HPDE6-E6E7 (cell line): ENCODE measurements around the gene CDC14A.
A peak's percentile ranks its signal among the peaks of the same experiment; 100 is the strongest.

Experiments
- DNase-seq: peaks from one replicate; pipeline ENCODE4 v3.0.0; 2011; ENCODE audit warnings: missing footprints; ENCODE audit errors: extremely low spot score

Gene CDC14A

GRCh38 chr1:100448366-100448765 lies 96.1 kb downstream of the CDC14A start:
- DNase-seq = no peak

- DNase-seq = no peak
Observed at GRCh38 chr1:100449477-100449876, 97.2 kb downstream of the CDC14A start.

DNA sequence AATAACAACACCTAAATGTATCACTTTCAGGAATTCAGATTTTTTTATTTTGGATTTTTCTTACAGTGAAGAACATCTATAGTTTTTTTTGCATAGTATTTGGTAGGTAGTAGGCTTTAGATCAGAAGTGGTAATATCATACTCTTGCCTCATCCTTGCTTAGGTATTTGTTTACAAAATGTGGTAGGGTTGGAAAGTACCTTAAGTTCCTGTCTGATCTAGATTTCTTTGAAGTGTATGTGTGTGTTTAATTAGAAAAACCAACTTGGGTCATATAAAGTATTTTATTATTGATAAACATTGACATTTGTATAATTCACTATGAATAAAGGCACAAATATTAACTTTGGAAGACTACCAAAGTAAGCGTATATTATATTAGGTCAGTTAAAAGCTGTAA lies 100.3 kb downstream of the CDC14A start:
- DNase-seq = no peak

DNA sequence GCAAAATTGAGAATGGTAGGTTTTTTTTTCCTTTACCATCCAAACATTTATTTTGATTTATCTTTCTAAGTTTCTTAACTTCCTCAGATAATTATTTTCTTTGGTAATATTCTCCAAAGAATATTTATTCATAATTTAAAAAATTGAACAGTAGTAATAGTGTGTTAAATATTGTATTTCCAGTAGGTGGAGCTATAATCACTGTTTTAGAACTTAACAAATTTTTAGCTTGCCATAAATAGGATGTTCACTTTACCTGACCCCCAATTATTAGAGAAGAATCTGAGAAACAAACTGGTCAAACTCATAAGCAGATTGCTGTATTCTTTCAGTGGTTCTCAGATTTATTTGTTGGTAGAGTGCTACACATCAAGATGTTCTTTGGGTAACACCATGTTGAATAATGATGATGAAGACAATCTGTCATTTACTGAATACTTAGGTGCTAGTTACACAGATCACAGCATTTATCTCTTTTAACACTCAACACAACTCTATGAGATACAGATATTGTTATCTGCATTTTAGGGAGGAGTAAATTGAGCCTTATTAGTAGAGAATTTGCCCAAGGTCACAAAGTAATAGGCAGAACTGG lies 103.3 kb downstream of the CDC14A start:
- DNase-seq = no peak

- no peak for DNase-seq
Observed at GRCh38 chr1:100456880-100457279, 104.6 kb downstream of the CDC14A start.

GRCh38 chr1:100457683-100458082 lies 105.4 kb downstream of the CDC14A start:
- DNase-seq = no peak

DNA sequence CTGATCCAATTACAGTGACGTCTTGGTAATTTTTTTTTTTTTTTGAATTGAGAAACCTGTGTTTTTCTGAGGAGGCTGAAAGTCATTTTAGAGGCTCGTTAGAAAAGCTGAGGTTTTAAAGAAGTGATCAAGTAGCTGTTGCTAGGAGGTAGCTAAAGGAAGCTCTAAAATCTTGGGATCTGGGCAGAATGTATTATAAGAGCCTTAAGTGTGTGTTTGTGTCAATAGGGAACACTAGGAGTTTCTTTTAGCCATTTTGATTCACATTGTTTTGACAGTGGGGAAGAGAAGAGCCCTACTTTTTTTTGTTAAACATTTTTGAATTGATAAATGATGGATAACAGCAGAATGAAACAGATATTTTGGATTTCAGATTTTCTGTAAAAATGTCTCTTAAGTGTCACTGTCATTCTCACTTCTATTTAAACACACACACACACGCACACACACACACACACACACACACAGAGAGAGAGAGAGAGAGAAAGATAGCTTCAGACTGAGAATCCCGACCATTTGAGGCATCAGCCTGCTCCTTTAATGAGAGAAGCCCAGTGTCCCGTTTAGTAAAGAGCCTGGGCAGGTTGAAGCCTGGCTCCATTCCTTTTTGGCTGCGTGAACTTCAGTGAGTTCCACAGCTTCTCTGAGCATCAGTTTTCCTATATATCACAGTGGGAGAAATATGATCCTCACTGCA lies 106.5 kb downstream of the CDC14A start:
- no peak for DNase-seq

DNA sequence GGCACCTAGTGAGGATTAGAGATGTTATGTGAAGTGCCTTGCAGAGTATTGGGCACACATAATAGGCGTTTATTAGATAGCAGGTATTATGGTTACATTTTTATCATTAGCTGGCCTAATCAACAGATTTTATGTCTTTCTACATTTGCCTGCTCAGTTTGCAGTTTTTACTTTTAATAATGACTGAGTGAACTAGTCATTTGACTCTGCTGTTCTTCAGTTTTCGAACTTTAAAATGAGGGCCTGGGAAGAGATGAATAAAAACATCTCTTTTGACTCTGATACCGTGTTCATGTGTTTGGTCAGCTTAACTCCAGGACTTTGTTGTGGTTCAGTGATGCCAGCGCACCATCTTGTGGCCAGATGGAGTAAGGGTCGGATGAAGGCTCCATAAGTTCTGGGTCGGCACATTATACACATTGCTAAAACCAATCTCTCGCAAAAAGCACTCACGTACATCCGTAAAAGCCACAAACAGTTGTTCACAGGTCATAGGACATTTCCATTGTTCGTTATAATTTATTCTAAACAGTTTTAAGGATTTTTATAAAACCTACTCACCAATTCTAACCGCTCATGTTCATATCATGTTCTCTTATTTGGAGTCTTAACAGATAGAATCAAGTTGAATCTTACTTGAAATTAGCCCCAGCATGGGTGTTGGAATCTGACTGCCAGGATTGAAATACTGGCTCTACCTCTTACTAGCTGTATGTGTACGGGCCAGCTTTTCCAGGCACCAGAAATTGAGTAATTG lies 107.2 kb downstream of the CDC14A start:
- DNase-seq = peak; percentile 43

GRCh38 chr1:100461222-100461621 lies 108.9 kb downstream of the CDC14A start:
- no peak for DNase-seq

GRCh38 chr1:100462326-100463025 lies 110.2 kb downstream of the CDC14A start:
- DNase-seq = no peak

DNA sequence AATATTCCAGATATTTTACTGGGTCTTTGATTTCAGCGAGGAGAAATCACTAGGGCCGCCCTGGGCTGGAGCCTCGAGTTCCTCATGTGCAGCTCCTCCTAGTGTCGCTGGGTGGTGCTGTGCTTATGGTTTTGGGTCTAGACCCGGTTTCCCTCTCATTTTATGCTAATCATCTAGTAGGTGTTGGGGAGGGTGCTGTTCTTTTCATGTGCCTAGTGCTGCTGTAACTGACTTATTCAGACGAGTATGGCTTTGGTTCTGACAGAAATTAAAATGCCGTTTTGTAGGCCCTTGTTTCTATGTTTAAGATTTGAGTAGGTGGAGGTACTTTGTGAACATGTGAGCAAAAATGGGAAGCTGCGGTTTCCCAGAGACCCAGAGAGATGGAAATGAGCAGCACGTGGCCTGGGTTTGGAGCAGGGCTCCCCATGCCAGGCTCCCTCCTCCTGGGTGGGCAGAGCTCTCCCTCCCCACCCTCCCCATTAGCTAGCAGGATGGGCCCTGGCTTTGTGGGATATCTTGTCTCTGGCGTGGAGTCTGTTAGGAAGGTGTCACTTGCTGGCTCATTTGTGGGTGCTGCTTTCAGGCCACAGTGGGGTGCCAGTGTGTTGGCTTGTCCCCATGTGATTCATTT lies 111.6 kb downstream of the CDC14A start:
- DNase-seq = peak; percentile 44

- DNase-seq = no peak
Observed at GRCh38 chr1:100469578-100469977, 117.3 kb downstream of the CDC14A start.

DNA sequence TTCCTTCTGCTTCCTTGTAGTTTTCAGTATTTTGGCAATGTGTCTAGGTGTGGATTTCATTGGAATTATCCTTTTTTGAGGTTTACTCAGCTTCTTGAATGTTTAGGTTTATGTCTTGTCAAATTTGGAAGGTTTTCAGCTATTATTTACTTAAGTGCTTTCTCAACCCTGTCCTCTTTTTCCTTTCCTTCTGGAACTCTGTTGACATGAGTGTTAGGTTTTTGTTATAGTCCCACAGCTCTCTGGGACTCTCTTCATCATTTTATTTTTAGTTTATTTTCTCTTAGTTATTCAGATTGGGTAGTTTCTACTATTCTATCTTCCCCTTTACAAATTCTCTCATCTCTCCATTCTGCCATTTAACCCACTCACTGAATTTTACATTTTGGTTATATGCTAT lies 122.5 kb downstream of the CDC14A start:
- DNase-seq = no peak

- DNase-seq = no peak
Observed at GRCh38 chr1:100476735-100477290, 124.5 kb downstream of the CDC14A start.

DNA sequence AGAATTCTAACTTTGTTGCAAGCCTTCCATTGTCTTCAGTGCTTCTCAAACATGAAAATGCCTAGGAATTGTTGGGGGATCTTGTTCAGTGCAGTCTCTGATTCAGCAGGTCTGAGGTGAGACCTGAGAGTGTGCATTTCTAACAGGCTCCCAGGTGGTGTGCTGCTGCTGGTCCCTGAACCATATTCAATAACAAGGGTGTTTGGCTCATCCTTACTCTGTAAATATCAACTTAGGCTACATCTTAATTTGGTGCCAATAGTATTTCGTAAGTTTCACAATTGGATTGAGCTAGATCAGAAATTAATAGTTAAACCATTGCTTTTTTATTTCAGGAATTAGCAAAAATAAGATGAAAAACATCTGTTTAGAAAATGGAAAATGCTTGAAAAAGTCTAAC lies 126.5 kb downstream of the CDC14A start:
- DNase-seq = no peak

GRCh38 chr1:100479620-100480338 lies 127.5 kb downstream of the CDC14A start:
- no peak for DNase-seq

GRCh38 chr1:100481303-100481702 lies 129.0 kb downstream of the CDC14A start:
- DNase-seq = no peak

DNA sequence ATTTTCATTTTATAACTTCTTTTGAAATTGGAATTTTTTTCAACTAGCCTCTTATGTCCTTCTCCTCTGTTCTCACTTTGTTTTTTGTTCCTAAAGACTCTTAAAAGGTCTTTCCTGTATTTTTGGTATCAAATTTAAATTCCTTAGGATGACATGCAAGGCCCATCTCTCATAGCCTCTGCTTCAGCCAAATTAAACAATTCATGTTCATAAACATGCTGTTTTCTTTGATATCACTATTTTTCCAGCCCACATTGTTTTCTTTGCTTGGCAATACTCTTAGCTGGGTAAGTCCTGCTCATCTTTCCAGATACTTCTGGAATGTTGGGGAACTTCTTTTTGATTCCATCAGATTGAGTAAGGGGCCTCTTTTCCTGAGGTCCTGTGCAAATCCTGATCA lies 129.9 kb downstream of the CDC14A start:
- no peak for DNase-seq

GRCh38 chr1:100482748-100483147 lies 130.4 kb downstream of the CDC14A start:
- no peak for DNase-seq

DNA sequence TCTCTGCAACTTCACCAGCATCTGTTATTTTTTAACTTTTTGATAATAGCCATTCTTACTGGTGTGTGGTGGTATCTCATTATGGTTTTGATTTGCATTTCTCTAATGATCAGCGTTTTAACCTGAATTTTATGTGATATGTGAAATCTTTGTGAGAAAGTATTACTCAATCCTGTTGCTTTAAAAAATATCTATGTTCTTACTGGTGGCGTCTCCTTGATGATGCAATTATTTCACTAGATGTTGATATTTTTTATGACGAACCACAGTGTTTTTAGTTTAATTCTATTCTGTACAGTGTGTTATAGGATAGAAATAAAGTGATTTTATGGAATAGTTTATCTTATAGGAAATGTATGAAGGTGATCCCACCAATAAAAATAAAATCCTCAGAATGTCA lies 130.9 kb downstream of the CDC14A start:
- DNase-seq = no peak

GRCh38 chr1:100485855-100486258 lies 133.6 kb downstream of the CDC14A start:
- DNase-seq = no peak
